Measurements from ENCODE around the gene DSG4.
"Not testable (repeated sequence)": the region's sequence is repeated elsewhere in the genome, so short reads cannot be mapped to it uniquely, and the experiment has no call there.

DSG4 gene, protein sequence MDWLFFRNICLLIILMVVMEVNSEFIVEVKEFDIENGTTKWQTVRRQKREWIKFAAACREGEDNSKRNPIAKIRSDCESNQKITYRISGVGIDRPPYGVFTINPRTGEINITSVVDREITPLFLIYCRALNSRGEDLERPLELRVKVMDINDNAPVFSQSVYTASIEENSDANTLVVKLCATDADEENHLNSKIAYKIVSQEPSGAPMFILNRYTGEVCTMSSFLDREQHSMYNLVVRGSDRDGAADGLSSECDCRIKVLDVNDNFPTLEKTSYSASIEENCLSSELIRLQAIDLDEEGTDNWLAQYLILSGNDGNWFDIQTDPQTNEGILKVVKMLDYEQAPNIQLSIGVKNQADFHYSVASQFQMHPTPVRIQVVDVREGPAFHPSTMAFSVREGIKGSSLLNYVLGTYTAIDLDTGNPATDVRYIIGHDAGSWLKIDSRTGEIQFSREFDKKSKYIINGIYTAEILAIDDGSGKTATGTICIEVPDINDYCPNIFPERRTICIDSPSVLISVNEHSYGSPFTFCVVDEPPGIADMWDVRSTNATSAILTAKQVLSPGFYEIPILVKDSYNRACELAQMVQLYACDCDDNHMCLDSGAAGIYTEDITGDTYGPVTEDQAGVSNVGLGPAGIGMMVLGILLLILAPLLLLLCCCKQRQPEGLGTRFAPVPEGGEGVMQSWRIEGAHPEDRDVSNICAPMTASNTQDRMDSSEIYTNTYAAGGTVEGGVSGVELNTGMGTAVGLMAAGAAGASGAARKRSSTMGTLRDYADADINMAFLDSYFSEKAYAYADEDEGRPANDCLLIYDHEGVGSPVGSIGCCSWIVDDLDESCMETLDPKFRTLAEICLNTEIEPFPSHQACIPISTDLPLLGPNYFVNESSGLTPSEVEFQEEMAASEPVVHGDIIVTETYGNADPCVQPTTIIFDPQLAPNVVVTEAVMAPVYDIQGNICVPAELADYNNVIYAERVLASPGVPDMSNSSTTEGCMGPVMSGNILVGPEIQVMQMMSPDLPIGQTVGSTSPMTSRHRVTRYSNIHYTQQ

GRCh38 chr18:31376477-31376876 lies at the start of gene DSG4:
DSG4 (plus strand) TSS chr18:31376777; CDS start chr18:31376912, 135 bp downstream.
- TF ChIP-seq, protein P1, sequence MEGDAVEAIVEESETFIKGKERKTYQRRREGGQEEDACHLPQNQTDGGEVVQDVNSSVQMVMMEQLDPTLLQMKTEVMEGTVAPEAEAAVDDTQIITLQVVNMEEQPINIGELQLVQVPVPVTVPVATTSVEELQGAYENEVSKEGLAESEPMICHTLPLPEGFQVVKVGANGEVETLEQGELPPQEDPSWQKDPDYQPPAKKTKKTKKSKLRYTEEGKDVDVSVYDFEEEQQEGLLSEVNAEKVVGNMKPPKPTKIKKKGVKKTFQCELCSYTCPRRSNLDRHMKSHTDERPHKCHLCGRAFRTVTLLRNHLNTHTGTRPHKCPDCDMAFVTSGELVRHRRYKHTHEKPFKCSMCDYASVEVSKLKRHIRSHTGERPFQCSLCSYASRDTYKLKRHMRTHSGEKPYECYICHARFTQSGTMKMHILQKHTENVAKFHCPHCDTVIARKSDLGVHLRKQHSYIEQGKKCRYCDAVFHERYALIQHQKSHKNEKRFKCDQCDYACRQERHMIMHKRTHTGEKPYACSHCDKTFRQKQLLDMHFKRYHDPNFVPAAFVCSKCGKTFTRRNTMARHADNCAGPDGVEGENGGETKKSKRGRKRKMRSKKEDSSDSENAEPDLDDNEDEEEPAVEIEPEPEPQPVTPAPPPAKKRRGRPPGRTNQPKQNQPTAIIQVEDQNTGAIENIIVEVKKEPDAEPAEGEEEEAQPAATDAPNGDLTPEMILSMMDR (IDR thresholded peaks at IDR 0.05; ENCODE audit: low read depth, low read length), result no peak
- DNase-seq (ENCODE audit: low read depth in 2 of 2), result no peak
- H3K4me3 ChIP-seq (replicated peaks in 1 of 2; ENCODE audit: low read depth in 2 of 2, low read length in 2 of 2), result no peak within 1 kb of the TSS

DNA sequence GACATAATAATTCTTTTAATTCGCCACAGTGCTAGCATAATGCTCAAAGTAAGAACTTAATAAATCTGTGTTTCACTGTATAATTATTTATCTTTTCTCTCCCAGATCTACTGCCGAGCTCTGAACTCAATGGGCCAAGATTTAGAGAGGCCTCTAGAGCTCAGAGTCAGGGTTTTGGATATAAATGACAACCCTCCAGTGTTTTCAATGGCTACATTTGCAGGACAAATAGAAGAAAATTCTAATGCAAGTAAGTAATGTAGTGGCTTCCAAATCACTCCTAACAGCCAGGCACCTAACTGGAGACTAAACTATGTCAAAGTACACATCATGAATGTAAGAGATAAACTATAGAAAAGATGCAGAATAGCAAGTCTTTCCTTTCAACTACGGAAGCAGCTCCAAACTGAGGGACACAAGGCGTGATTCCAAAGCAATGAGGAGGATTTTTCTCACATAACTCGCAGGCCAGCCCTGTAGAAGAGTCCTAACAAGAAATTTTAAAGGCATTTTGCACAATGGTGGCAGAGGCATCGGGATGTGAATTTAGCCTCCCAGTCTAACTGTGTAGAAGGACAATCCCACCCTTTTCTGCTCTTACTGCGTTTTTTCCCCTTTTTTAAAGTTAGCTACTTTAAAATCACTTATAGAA lies 46.7 kb upstream of the DSG4 start:
- no peak for DNase-seq (ENCODE audit: low read depth in 2 of 2)
- TF ChIP-seq, protein P1 (IDR thresholded peaks at IDR 0.05; ENCODE audit: low read depth, low read length), result no peak
- H3K4me3 ChIP-seq (replicated peaks in 1 of 2; ENCODE audit: low read depth in 2 of 2, low read length in 2 of 2), result no peak overlapping the region

DNA sequence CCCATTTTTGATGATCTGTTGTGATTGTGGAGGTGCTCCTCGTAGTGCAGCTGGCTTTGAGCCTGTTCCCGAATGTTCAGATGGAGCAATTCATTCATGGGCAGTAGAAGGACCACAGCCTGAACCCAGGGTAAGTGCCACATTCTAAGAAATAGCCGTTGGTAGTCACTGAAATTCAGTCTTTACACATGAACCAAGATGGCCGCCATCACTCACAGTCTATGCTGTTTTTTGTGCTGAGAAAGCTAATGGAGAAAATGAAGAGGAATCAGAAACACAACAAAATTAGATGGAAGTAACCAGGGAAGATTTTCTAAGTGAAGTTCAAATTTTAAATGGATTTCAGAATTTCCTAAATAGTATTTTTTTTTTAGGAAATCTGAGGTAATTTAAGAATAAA lies 33.1 kb upstream of the DSG4 start:
- TF ChIP-seq, protein P1 (IDR thresholded peaks at IDR 0.05; ENCODE audit: low read depth, low read length), result no peak

DNA sequence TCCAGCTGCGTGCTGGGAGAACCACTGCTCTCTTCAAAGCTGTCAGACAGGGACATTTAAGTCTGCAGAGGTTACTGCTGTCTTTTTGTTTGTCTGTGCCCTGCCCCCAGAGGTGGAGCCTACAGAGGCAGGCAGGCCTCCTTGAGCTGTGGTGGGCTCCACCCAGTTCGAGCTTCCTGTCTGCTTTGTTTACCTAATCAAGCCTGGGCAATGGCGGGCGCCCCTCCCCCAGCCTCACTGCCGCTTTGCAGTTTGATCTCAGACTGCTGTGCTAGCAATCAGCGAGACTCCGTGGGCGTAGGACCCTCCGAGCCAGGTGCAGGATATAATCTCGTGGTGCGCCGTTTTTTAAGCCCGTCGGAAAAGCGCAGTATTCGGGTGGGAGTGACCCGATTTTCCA lies 23.2 kb upstream of the DSG4 start:
- not testable (repeated sequence) for H3K4me3 ChIP-seq (replicated peaks in 1 of 2; ENCODE audit: low read depth in 2 of 2, low read length in 2 of 2)

More for the DNA sequence above, 33.1 kb upstream of the DSG4 start:
- H3K4me3 ChIP-seq (replicated peaks in 1 of 2; ENCODE audit: low read depth in 2 of 2, low read length in 2 of 2), result no peak overlapping the region
- no peak for DNase-seq (ENCODE audit: low read depth in 2 of 2)

GRCh38 chr18:31354990-31355389 lies 21.6 kb upstream of the DSG4 start:
- TF ChIP-seq, protein P1 (IDR thresholded peaks at IDR 0.05; ENCODE audit: low read depth, low read length), result no peak
- no peak for DNase-seq (ENCODE audit: low read depth in 2 of 2)
- H3K4me3 ChIP-seq (replicated peaks in 1 of 2; ENCODE audit: low read depth in 2 of 2, low read length in 2 of 2), result no peak overlapping the region

More for the DNA sequence above, 23.2 kb upstream of the DSG4 start:
- DNase-seq (ENCODE audit: low read depth in 2 of 2), result not testable (repeated sequence)

- DNase-seq (ENCODE audit: low read depth in 2 of 2), result no peak
- TF ChIP-seq, protein P1 (IDR thresholded peaks at IDR 0.05; ENCODE audit: low read depth, low read length), result no peak
- no peak overlapping the region for H3K4me3 ChIP-seq (replicated peaks in 1 of 2; ENCODE audit: low read depth in 2 of 2, low read length in 2 of 2)
Observed at GRCh38 chr18:31356025-31356424, 20.6 kb upstream of the DSG4 start.

All from cardiac fibroblast (primary cell).